HEK293 (cell line): ENCODE measurements around the gene MBOAT2.

ENCODE experiments used
- KLF10 ChIP-seq: fragments of 450-650 bp; IDR thresholded peaks from 2 replicates; pipeline ENCODE4 v1.5.1; 2018; ENCODE audit warnings: missing biosample characterization, mild to moderate bottlenecking, missing genetic modification characterization
- TCF7L2 ChIP-seq: IDR thresholded peaks from 2 replicates; pipeline ENCODE4 v1.6.1; 2011; ENCODE audit warnings: low read depth, mild to moderate bottlenecking, inconsistent platforms, low read length, moderate library complexity, borderline replicate concordance
- YY1 ChIP-seq: fragments of 450-650 bp; formaldehyde crosslinking; IDR thresholded peaks from 2 replicates; pipeline ENCODE4 v1.5.1; 2018; ENCODE audit warnings: missing biosample characterization, missing genetic modification characterization
- ZEB2 ChIP-seq: fragments of 450-650 bp; formaldehyde crosslinking; IDR thresholded peaks from 2 replicates; pipeline ENCODE4 v1.5.1; 2016; ENCODE audit warnings: missing biosample characterization, missing genetic modification characterization
- ZNF140 ChIP-seq: fragments of 450-650 bp; formaldehyde crosslinking; IDR thresholded peaks from 2 replicates; pipeline ENCODE4 v1.5.1; 2016; ENCODE audit warnings: missing biosample characterization, missing genetic modification characterization
- ZNF174 ChIP-seq: fragments of 450-650 bp; formaldehyde crosslinking; IDR thresholded peaks from 2 replicates; pipeline ENCODE4 v1.5.0; 2017; ENCODE audit warnings: missing biosample characterization, mild to moderate bottlenecking, missing genetic modification characterization
- ZNF660 ChIP-seq: fragments of 450-650 bp; IDR thresholded peaks from 2 replicates; pipeline ENCODE4 v1.5.1; 2018; ENCODE audit warnings: missing biosample characterization, mild to moderate bottlenecking, missing genetic modification characterization
- ZNF707 ChIP-seq: fragments of 450-650 bp; formaldehyde crosslinking; IDR thresholded peaks from 2 replicates; pipeline ENCODE4 v1.5.1; 2016; ENCODE audit warnings: missing biosample characterization, missing genetic modification characterization
- ZNF777 ChIP-seq: fragments of 450-650 bp; formaldehyde crosslinking; IDR thresholded peaks from 2 replicates; pipeline ENCODE4 v1.5.1; 2017; ENCODE audit warnings: missing biosample characterization, missing genetic modification characterization, borderline replicate concordance
- ZNF792 ChIP-seq: fragments of 450-650 bp; formaldehyde crosslinking; IDR thresholded peaks from 2 replicates; pipeline ENCODE4 v1.5.1; 2016; ENCODE audit warnings: missing biosample characterization, missing genetic modification characterization
- TF ChIP-seq, protein P1 (sequence below): fragments of 450-650 bp; formaldehyde crosslinking; IDR thresholded peaks from 2 replicates; pipeline ENCODE4 v1.5.1; 2016; ENCODE audit warnings: missing biosample characterization, missing genetic modification characterization, borderline replicate concordance
- TF ChIP-seq, protein P2 (sequence below): fragments of 450-650 bp; formaldehyde crosslinking; IDR thresholded peaks from 2 replicates; pipeline ENCODE4 v1.5.1; 2016; ENCODE audit warnings: missing biosample characterization, missing genetic modification characterization
- TF ChIP-seq, protein P3 (sequence below): fragments of 450-650 bp; formaldehyde crosslinking; IDR thresholded peaks from 2 replicates; pipeline ENCODE4 v1.5.1; 2016; ENCODE audit warnings: missing biosample characterization, missing genetic modification characterization
- TF ChIP-seq, protein P4 (sequence below): fragments of 450-650 bp; formaldehyde crosslinking; IDR thresholded peaks from 2 replicates; pipeline ENCODE4 v1.5.1; 2016; ENCODE audit warnings: missing biosample characterization, missing genetic modification characterization

DNA sequence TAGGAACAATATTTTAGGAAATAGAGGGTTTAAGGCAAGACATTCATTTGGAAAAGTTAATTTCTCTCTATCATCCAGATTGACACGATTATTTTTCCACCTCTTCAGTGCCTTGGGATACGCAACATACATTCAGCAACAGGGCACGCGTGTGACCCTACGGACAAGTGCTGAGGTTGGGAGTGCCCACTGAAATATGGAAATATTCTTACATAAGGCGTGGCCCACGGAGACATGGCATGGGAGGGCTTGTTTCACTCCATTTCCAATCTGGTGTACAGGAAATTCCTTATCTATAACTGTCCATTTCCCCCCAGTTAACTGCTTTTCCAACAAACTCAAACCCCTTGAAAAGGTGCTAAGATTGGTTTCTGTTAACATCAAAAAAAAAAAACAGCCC lies 145.2 kb downstream of the MBOAT2 start:
- TF ChIP-seq KLF10 (tag by site-specific recombination) (no peak), YY1 (tag by site-specific recombination) (no peak), ZEB2 (tag by site-specific recombination) (no peak), TCF7L2 (no peak), ZNF792 (no peak), ZNF174 (tag by site-specific recombination) (no peak), ZNF660 (tag by site-specific recombination) (no peak), ZNF777 (tag by site-specific recombination) (no peak), ZNF707 (tag by site-specific recombination) (no peak), ZNF140 (tag by site-specific recombination) (no peak)
- TF ChIP-seq, protein P1, sequence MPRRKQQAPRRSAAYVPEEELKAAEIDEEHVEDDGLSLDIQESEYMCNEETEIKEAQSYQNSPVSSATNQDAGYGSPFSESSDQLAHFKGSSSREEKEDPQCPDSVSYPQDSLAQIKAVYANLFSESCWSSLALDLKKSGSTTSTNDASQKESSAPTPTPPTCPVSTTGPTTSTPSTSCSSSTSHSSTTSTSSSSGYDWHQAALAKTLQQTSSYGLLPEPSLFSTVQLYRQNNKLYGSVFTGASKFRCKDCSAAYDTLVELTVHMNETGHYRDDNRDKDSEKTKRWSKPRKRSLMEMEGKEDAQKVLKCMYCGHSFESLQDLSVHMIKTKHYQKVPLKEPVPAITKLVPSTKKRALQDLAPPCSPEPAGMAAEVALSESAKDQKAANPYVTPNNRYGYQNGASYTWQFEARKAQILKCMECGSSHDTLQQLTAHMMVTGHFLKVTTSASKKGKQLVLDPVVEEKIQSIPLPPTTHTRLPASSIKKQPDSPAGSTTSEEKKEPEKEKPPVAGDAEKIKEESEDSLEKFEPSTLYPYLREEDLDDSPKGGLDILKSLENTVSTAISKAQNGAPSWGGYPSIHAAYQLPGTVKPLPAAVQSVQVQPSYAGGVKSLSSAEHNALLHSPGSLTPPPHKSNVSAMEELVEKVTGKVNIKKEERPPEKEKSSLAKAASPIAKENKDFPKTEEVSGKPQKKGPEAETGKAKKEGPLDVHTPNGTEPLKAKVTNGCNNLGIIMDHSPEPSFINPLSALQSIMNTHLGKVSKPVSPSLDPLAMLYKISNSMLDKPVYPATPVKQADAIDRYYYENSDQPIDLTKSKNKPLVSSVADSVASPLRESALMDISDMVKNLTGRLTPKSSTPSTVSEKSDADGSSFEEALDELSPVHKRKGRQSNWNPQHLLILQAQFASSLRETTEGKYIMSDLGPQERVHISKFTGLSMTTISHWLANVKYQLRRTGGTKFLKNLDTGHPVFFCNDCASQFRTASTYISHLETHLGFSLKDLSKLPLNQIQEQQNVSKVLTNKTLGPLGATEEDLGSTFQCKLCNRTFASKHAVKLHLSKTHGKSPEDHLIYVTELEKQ (tag by site-specific recombination), result no peak
- TF ChIP-seq, protein P2, sequence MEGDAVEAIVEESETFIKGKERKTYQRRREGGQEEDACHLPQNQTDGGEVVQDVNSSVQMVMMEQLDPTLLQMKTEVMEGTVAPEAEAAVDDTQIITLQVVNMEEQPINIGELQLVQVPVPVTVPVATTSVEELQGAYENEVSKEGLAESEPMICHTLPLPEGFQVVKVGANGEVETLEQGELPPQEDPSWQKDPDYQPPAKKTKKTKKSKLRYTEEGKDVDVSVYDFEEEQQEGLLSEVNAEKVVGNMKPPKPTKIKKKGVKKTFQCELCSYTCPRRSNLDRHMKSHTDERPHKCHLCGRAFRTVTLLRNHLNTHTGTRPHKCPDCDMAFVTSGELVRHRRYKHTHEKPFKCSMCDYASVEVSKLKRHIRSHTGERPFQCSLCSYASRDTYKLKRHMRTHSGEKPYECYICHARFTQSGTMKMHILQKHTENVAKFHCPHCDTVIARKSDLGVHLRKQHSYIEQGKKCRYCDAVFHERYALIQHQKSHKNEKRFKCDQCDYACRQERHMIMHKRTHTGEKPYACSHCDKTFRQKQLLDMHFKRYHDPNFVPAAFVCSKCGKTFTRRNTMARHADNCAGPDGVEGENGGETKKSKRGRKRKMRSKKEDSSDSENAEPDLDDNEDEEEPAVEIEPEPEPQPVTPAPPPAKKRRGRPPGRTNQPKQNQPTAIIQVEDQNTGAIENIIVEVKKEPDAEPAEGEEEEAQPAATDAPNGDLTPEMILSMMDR, result no peak
- TF ChIP-seq, protein P3, sequence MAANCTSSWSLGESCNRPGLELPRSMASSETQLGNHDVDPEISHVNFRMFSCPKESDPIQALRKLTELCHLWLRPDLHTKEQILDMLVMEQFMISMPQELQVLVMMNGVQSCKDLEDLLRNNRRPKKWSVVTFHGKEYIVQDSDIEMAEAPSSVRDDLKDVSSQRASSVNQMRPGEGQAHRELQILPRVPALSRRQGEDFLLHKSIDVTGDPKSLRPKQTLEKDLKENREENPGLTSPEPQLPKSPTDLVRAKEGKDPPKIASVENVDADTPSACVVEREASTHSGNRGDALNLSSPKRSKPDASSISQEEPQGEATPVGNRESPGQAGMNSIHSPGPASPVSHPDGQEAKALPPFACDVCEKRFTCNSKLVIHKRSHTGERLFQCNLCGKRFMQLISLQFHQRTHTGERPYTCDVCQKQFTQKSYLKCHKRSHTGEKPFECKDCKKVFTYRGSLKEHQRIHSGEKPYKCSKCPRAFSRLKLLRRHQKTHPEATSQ, result no peak
- TF ChIP-seq, protein P4, sequence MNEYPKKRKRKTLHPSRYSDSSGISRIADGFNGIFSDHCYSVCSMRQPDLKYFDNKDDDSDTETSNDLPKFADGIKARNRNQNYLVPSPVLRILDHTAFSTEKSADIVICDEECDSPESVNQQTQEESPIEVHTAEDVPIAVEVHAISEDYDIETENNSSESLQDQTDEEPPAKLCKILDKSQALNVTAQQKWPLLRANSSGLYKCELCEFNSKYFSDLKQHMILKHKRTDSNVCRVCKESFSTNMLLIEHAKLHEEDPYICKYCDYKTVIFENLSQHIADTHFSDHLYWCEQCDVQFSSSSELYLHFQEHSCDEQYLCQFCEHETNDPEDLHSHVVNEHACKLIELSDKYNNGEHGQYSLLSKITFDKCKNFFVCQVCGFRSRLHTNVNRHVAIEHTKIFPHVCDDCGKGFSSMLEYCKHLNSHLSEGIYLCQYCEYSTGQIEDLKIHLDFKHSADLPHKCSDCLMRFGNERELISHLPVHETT, result no peak
